GM18511 (cell line): ENCODE data around the gene FBXL17.

Experiments
- ATAC-seq: cut with Tn5 transposase; IDR thresholded peaks from one replicate; pipeline ENCODE4 v1.9.1; 2021; ENCODE audit warnings: mild to moderate bottlenecking, moderate library complexity; ENCODE audit not compliant: unreplicated experiment

FBXL17 gene

GRCh38 chr5:108102463-108102862, 279.4 kb downstream of the FBXL17 start:
- ATAC-seq: no peak

GRCh38 chr5:108101821-108102220, 280.1 kb downstream of the FBXL17 start:
- no peak for ATAC-seq

- no peak for ATAC-seq
Observed at GRCh38 chr5:108101130-108101529, 280.8 kb downstream of the FBXL17 start.

GRCh38 chr5:108094800-108095199, 287.1 kb downstream of the FBXL17 start:
- no peak for ATAC-seq

- ATAC-seq: no peak
Observed at GRCh38 chr5:108093186-108093585, 288.7 kb downstream of the FBXL17 start.

- no peak for ATAC-seq
Observed at GRCh38 chr5:108090946-108091345, 291.0 kb downstream of the FBXL17 start.

GRCh38 chr5:108084105-108084504, 297.8 kb downstream of the FBXL17 start:
- ATAC-seq: no peak

GRCh38 chr5:108083232-108083631, 298.7 kb downstream of the FBXL17 start:
- no peak for ATAC-seq

- no peak for ATAC-seq
Observed at GRCh38 chr5:108081707-108082106, 300.2 kb downstream of the FBXL17 start.

- no peak for ATAC-seq
Observed at GRCh38 chr5:108079753-108080152, 302.1 kb downstream of the FBXL17 start.

GRCh38 chr5:108078882-108079281, 303.0 kb downstream of the FBXL17 start:
- no peak for ATAC-seq

- no peak for ATAC-seq
Observed at GRCh38 chr5:108078345-108078744, 303.6 kb downstream of the FBXL17 start.

GRCh38 chr5:108074626-108075025, 307.3 kb downstream of the FBXL17 start:
- no peak for ATAC-seq

- ATAC-seq: no peak
Observed at GRCh38 chr5:108064302-108064701, 317.6 kb downstream of the FBXL17 start.

- ATAC-seq: no peak
Observed at GRCh38 chr5:108061941-108062340, 320.0 kb downstream of the FBXL17 start.

- ATAC-seq: no peak
Observed at GRCh38 chr5:108060340-108060739, 321.6 kb downstream of the FBXL17 start.

GRCh38 chr5:108059334-108059733, 322.6 kb downstream of the FBXL17 start:
- ATAC-seq: no peak

GRCh38 chr5:108054349-108054748, 327.5 kb downstream of the FBXL17 start:
- ATAC-seq: no peak

- no peak for ATAC-seq
Observed at GRCh38 chr5:108046955-108047670, 334.8 kb downstream of the FBXL17 start.

GRCh38 chr5:108036482-108036881, 345.4 kb downstream of the FBXL17 start:
- no peak for ATAC-seq

- no peak for ATAC-seq
Observed at GRCh38 chr5:108028883-108029282, 353.0 kb downstream of the FBXL17 start.

- no peak for ATAC-seq
Observed at GRCh38 chr5:108028412-108028811, 353.5 kb downstream of the FBXL17 start.

GRCh38 chr5:108025957-108026356, 355.9 kb downstream of the FBXL17 start:
- ATAC-seq: no peak
